PC-3 (cell line): ENCODE data around the gene RCSD1. TPM values are rescaled to one million over a fixed set of nuclear protein-coding genes. Genes with fewer than 3 reads are reported as not detected.
A peak's percentile ranks its signal among the peaks of the same experiment; 100 is the strongest.

ENCODE experiments used
- ATAC-seq: fragments of 200-7000 bp; cut with Tn5 transposase; 2 replicates; pipeline ENCODE4 v1.9.1; 2020; ENCODE audit warnings: mild to moderate bottlenecking, moderate library complexity
- BruUV-seq: library from RNA; stranded (reverse); fragments of 400-500 nt; replicated peaks from 2 replicates; lab custom pipeline; 2021; lab: Mats Ljungman, UMichigan
- CTCF ChIA-PET: fragments of 300-600 bp; sonication (Branson Sonifier 250); formaldehyde crosslinking; loops from one replicate; lab custom pipeline; 2022; ENCODE audit warnings: antibody characterized with exemption; lab: Charles Lee
- POLR2A ChIA-PET: fragments of 300-600 bp; sonication (Branson Sonifier 250); formaldehyde crosslinking; loops from one replicate; lab custom pipeline; 2022; ENCODE audit warnings: antibody characterized with exemption; ENCODE audit not compliant: unreplicated experiment; lab: Charles Lee
- DNase-seq: peaks from one replicate; pipeline ENCODE4 v3.0.0-alpha.2; 2015
- H2AFZ ChIP-seq: fragments of 300-600 bp; sonication (generic); 2 replicates; pipeline ENCODE4 v1.6.0; 2016; ENCODE audit warnings: antibody characterized with exemption, low read length
- H3F3A ChIP-seq: fragments of 300-600 bp; sonication (generic); one replicate; pipeline ENCODE4 v1.6.0; 2017; ENCODE audit warnings: antibody characterized with exemption, low read length, control low read depth, mild to moderate bottlenecking; ENCODE audit not compliant: unreplicated experiment
- H3K27ac ChIP-seq: fragments of 300-600 bp; sonication (generic); 2 replicates; pipeline ENCODE4 v1.5.1; 2016; ENCODE audit warnings: mild to moderate bottlenecking, low read length
- H3K27me3 ChIP-seq: fragments of 300-600 bp; sonication (generic); 2 replicates; pipeline ENCODE4 v1.6.1; 2016; ENCODE audit warnings: low read length, mixed read lengths
- H3K36me3 ChIP-seq: fragments of 300-600 bp; sonication (generic); 2 replicates; pipeline ENCODE4 v1.6.1; 2016; ENCODE audit warnings: low read depth, mixed run types, low read length, mixed read lengths
- H3K4me1 ChIP-seq: fragments of 300-600 bp; sonication (generic); 2 replicates; pipeline ENCODE4 v1.5.1; 2016; ENCODE audit warnings: low read length; ENCODE audit not compliant: insufficient read depth
- H3K4me2 ChIP-seq: fragments of 300-600 bp; sonication (generic); 2 replicates; pipeline ENCODE4 v1.6.0; 2016; ENCODE audit warnings: low read length
- H3K4me3 ChIP-seq: fragments of 300-600 bp; sonication (generic); 2 replicates; pipeline ENCODE4 v1.5.1; 2016; ENCODE audit warnings: mild to moderate bottlenecking, low read length, mixed read lengths
- H3K79me2 ChIP-seq: fragments of 300-600 bp; sonication (generic); 2 replicates; pipeline ENCODE4 v1.6.1; 2017; ENCODE audit warnings: low read length, mixed read lengths
- H3K9ac ChIP-seq: fragments of 300-600 bp; sonication (generic); 2 replicates; pipeline ENCODE4 v1.6.0; 2016; ENCODE audit warnings: mild to moderate bottlenecking, low read length
- H3K9me2 ChIP-seq: fragments of 300-600 bp; sonication (generic); replicated peaks from 2 replicates; pipeline ENCODE4 v1.6.1; 2016; ENCODE audit warnings: mixed run types, low read length, mixed read lengths
- H3K9me3 ChIP-seq: fragments of 300-600 bp; sonication (generic); 2 replicates; pipeline ENCODE4 v1.6.1; 2016; ENCODE audit warnings: low read length, mixed read lengths
- H4K20me1 ChIP-seq: fragments of 300-600 bp; sonication (generic); 2 replicates; pipeline ENCODE4 v1.6.1; 2016; ENCODE audit warnings: low read length, mixed read lengths
- CTCF ChIP-seq: fragments of 300-600 bp; sonication (generic); conservative IDR thresholded peaks from 2 replicates; pipeline ENCODE4 v1.5.1; 2017; ENCODE audit warnings: antibody characterized with exemption, low read depth, mild to moderate bottlenecking, low read length
- EZH2 ChIP-seq: fragments of 300-600 bp; sonication (generic); IDR thresholded peaks from one replicate; pipeline ENCODE4 v1.6.1; 2017; ENCODE audit warnings: antibody characterized with exemption, mild to moderate bottlenecking, low read length; ENCODE audit not compliant: unreplicated experiment
- EZH2phosphoT487 ChIP-seq: fragments of 300-600 bp; sonication (generic); IDR thresholded peaks from 2 replicates; pipeline ENCODE4 v1.6.1; 2018; ENCODE audit warnings: mild to moderate bottlenecking, antibody characterized with exemption, low read length, borderline replicate concordance
- intact Hi-C: fragments of 100-400 bp; cut with micrococcal nuclease; formaldehyde crosslinking; loops from 2 replicates; pipeline ENCODE4 v1.9.0; 2023
- total RNA-seq: library from RNA; depleted of rRNA; stranded (reverse); fragments of >200 nt; gene quantifications from 2 replicates; pipeline ENCODE4 v1.2.3, GENCODE V29; 2014

The RCSD1 gene
- total RNA-seq, 1 experiment from 2014 or later: not detected

- no peaks in the 10 kb centered on the region for H3F3A ChIP-seq
- no TSS peak for BruUV-seq
- no peak overlapping the region for H3K4me3 ChIP-seq
- ChIA-PET CTCF (no interaction called here), POLR2A (no interaction called here)
- H3K9me2 ChIP-seq: no peaks in the 10 kb centered on the region
- TF ChIP-seq CTCF (no peak), EZH2phosphoT487 (no peak), EZH2 (no peak)
- no peak overlapping the region for H3K9ac ChIP-seq
- intact Hi-C loops: no loop called here
- no peaks in the 10 kb centered on the region for H3K4me1 ChIP-seq
- no peaks in the 10 kb centered on the region for H3K9me3 ChIP-seq
- DNase-seq (no peak), ATAC-seq (no peak)
- H3K4me2 ChIP-seq: no peak overlapping the region
- H4K20me1 ChIP-seq: no peaks in the 10 kb centered on the region
- H2AFZ ChIP-seq: no peak overlapping the region
- H3K27ac ChIP-seq: no peak overlapping the region
- no peaks in the 10 kb centered on the region for H3K79me2 ChIP-seq
- peaks cover 48% of the 10 kb centered on the region for H3K27me3 ChIP-seq
- H3K36me3 ChIP-seq: no peaks in the 10 kb centered on the region
These were observed 13.4 kb downstream of the RCSD1 start for GRCh38 chr1:167643441-167643840.

GRCh38 chr1:167644551-167644950 lies 14.5 kb downstream of the RCSD1 start:
- intact Hi-C loops: no loop called here
- H3K9me2 ChIP-seq: no peaks in the 10 kb centered on the region
- no peaks in the 10 kb centered on the region for H3K4me1 ChIP-seq
- no peak overlapping the region for H2AFZ ChIP-seq
- no peak for DNase-seq
- no peak overlapping the region for H3K4me3 ChIP-seq
- no peaks in the 10 kb centered on the region for H3K79me2 ChIP-seq
- POLR2A ChIA-PET: no interaction called here
- H3K27me3 ChIP-seq: peaks cover 48% of the 10 kb centered on the region
- H4K20me1 ChIP-seq: no peaks in the 10 kb centered on the region
- H3K36me3 ChIP-seq: no peaks in the 10 kb centered on the region
- no peak overlapping the region for H3K9ac ChIP-seq
- H3F3A ChIP-seq: no peaks in the 10 kb centered on the region
- H3K9me3 ChIP-seq: no peaks in the 10 kb centered on the region
- peak; percentile 19; the same call in 1 of the 2 replicates for ATAC-seq
- no peak overlapping the region for H3K27ac ChIP-seq
- no TSS peak for BruUV-seq
- CTCF ChIA-PET: no interaction called here
- no peak overlapping the region for H3K4me2 ChIP-seq
- TF ChIP-seq EZH2: no peak
- TF ChIP-seq EZH2phosphoT487: no peak
- TF ChIP-seq CTCF: no peak

GRCh38 chr1:167645140-167645541 lies 15.1 kb downstream of the RCSD1 start:
- no peak for DNase-seq
- ChIA-PET CTCF (no interaction called here), POLR2A (no interaction called here)
- Histone ChIP-seq H3K4me3 (no peak overlapping the region), H4K20me1 (no peaks in the 10 kb centered on the region), H3K4me1 (no peaks in the 10 kb centered on the region), H3K27ac (no peak overlapping the region), H3F3A (no peaks in the 10 kb centered on the region), H3K9me3 (no peaks in the 10 kb centered on the region), H3K9ac (no peak overlapping the region), H3K79me2 (no peaks in the 10 kb centered on the region), H3K36me3 (no peaks in the 10 kb centered on the region), H3K27me3 (peaks cover 48% of the 10 kb centered on the region), H3K4me2 (no peak overlapping the region), H2AFZ (no peak overlapping the region), H3K9me2 (no peaks in the 10 kb centered on the region)
- no TSS peak for BruUV-seq
- intact Hi-C loops: no loop called here
- ATAC-seq: peak; percentile 81
- TF ChIP-seq EZH2phosphoT487 (no peak), EZH2 (no peak), CTCF (no peak)
